ENCODE measurements around the gene MTHFS. TPM values are rescaled to one million over a fixed set of nuclear protein-coding genes. Genes with fewer than 3 reads are reported as not detected.
"Not testable (repeated sequence)": the region's sequence is repeated elsewhere in the genome, so short reads cannot be mapped to it uniquely, and the experiment has no call there.

The MTHFS gene
- total RNA-seq, 2 experiments from 2014 or later, result 33.0 to 35.7 TPM

- H3K9me3 Mint-ChIP-seq, result peaks cover 5% of the 10 kb centered on the region
- H3K27me3 Mint-ChIP-seq, result no peaks in the 10 kb centered on the region
- ChIA-PET CTCF (no interaction called here), POLR2A (no interaction called here)
- peaks cover 31% of the 10 kb centered on the region for H3K4me1 Mint-ChIP-seq
- H3K27ac Mint-ChIP-seq, result no peak overlapping the region
- no peak overlapping the region for H3K4me3 Mint-ChIP-seq
- no peak for DNase-seq
- peaks cover 49% of the 10 kb centered on the region for H3K36me3 Mint-ChIP-seq (ENCODE audit: low read depth)
Observed at GRCh38 chr15:79903626-79904025, 6.8 kb upstream of the MTHFS start.

GRCh38 chr15:79903144-79903543, 6.3 kb upstream of the MTHFS start:
- ChIA-PET CTCF (no interaction called here), POLR2A (no interaction called here)
- no peaks in the 10 kb centered on the region for H3K27me3 Mint-ChIP-seq
- peaks cover 48% of the 10 kb centered on the region for H3K36me3 Mint-ChIP-seq (ENCODE audit: low read depth)
- peaks cover 36% of the 10 kb centered on the region for H3K4me1 Mint-ChIP-seq
- no peak for DNase-seq
- H3K27ac Mint-ChIP-seq, result no peak overlapping the region
- H3K4me3 Mint-ChIP-seq, result no peak overlapping the region
- H3K9me3 Mint-ChIP-seq, result peaks cover 5% of the 10 kb centered on the region

- DNase-seq, result no peak
- POLR2A ChIA-PET, result no interaction called here
- H3K4me3 Mint-ChIP-seq, result no peak overlapping the region
- peaks cover 46% of the 10 kb centered on the region for H3K4me1 Mint-ChIP-seq
- peaks cover 5% of the 10 kb centered on the region for H3K9me3 Mint-ChIP-seq
- H3K27me3 Mint-ChIP-seq, result no peaks in the 10 kb centered on the region
- no peak overlapping the region for H3K27ac Mint-ChIP-seq
- peaks cover 42% of the 10 kb centered on the region for H3K36me3 Mint-ChIP-seq (ENCODE audit: low read depth)
- CTCF ChIA-PET, result interaction anchor here (1.3 kb wide), 1 partner anchor 21 kb away, joined by 3 read pairs; no protein-coding TSS in a partner anchor
Observed at GRCh38 chr15:79901958-79902357, 5.1 kb upstream of the MTHFS start.

GRCh38 chr15:79900818-79901378, 4.1 kb upstream of the MTHFS start:
- peaks cover 51% of the 10 kb centered on the region for H3K4me1 Mint-ChIP-seq
- H3K27ac Mint-ChIP-seq, H3K4me3 Mint-ChIP-seq, DNase-seq, POLR2A ChIA-PET, H3K27me3 Mint-ChIP-seq, H3K9me3 Mint-ChIP-seq: not testable (repeated sequence)
- H3K36me3 Mint-ChIP-seq (ENCODE audit: low read depth), result peaks cover 36% of the 10 kb centered on the region
- CTCF ChIA-PET, result interaction anchor here (1.3 kb wide), 1 partner anchor 22 kb away, joined by 3 read pairs; no protein-coding TSS in a partner anchor

GRCh38 chr15:79900087-79900486, 3.3 kb upstream of the MTHFS start:
- Mint-ChIP-seq H3K4me1 (peaks cover 55% of the 10 kb centered on the region), H3K27me3 (no peaks in the 10 kb centered on the region), H3K4me3 (no peak overlapping the region), H3K9me3 (no peaks in the 10 kb centered on the region), H3K36me3 (ENCODE audit: low read depth) (peaks cover 34% of the 10 kb centered on the region), H3K27ac (no peak overlapping the region)
- no peak for DNase-seq
- ChIA-PET POLR2A (no interaction called here), CTCF (no interaction called here)

GRCh38 chr15:79898786-79899185, 2.0 kb upstream of the MTHFS start:
- H3K27ac Mint-ChIP-seq, H3K9me3 Mint-ChIP-seq, POLR2A ChIA-PET, CTCF ChIA-PET, H3K27me3 Mint-ChIP-seq, DNase-seq, H3K4me3 Mint-ChIP-seq: not testable (repeated sequence)
- Mint-ChIP-seq H3K4me1 (peaks cover 58% of the 10 kb centered on the region), H3K36me3 (ENCODE audit: low read depth) (peaks cover 38% of the 10 kb centered on the region)

- DNase-seq, result no peak
- H3K4me1 Mint-ChIP-seq, result peaks cover 57% of the 10 kb centered on the region
- no peaks in the 10 kb centered on the region for H3K27me3 Mint-ChIP-seq
- H3K36me3 Mint-ChIP-seq (ENCODE audit: low read depth), result peaks cover 38% of the 10 kb centered on the region
- ChIA-PET POLR2A (no interaction called here), CTCF (interaction anchor here (0.7 to 2.7 kb wide), 4 partner anchors 11 to 66 kb away, joined by 3 to 8 read pairs (median 3); no protein-coding TSS in a partner anchor)
- peak overlapping the region; percentile 97 for H3K27ac Mint-ChIP-seq
- H3K9me3 Mint-ChIP-seq, result peaks cover 2% of the 10 kb centered on the region
- peak overlapping the region; percentile 22 for H3K4me3 Mint-ChIP-seq
Observed at GRCh38 chr15:79898369-79898768, 1.6 kb upstream of the MTHFS start.

GRCh38 chr15:79897701-79898113, 893 bp upstream of the MTHFS start:
- peak; percentile 32 for DNase-seq
- peaks cover 40% of the 10 kb centered on the region for H3K36me3 Mint-ChIP-seq (ENCODE audit: low read depth)
- peaks cover 2% of the 10 kb centered on the region for H3K9me3 Mint-ChIP-seq
- no peaks in the 10 kb centered on the region for H3K27me3 Mint-ChIP-seq
- H3K27ac Mint-ChIP-seq, result peak overlapping the region; percentile 97
- ChIA-PET CTCF (interaction anchor here (0.6 to 2.7 kb wide), 6 partner anchors 11 to 66 kb away, joined by 3 to 8 read pairs (median 3); no protein-coding TSS in a partner anchor), POLR2A (no interaction called here)
- peak overlapping the region; percentile 86 for H3K4me3 Mint-ChIP-seq
- peaks cover 53% of the 10 kb centered on the region for H3K4me1 Mint-ChIP-seq

GRCh38 chr15:79897380-79897678, 515 bp upstream of the MTHFS start:
- Mint-ChIP-seq H3K27ac (peak overlapping the region; percentile 97), H3K4me1 (peaks cover 51% of the 10 kb centered on the region), H3K4me3 (peak overlapping the region; percentile 86), H3K36me3 (ENCODE audit: low read depth) (peaks cover 39% of the 10 kb centered on the region), H3K9me3 (peaks cover 2% of the 10 kb centered on the region), H3K27me3 (no peaks in the 10 kb centered on the region)
- no peak for DNase-seq
- POLR2A ChIA-PET, result no interaction called here
- CTCF ChIA-PET, result interaction anchor here (0.6 to 2.7 kb wide), 4 partner anchors 24 to 44 kb away, joined by 3 to 8 read pairs (median 5); no protein-coding TSS in a partner anchor

GRCh38 chr15:79896131-79896633, 632 bp downstream of the MTHFS start:
- peaks cover 2% of the 10 kb centered on the region for H3K9me3 Mint-ChIP-seq
- peak overlapping the region; percentile 100 for H3K27ac Mint-ChIP-seq
- no peak for DNase-seq
- POLR2A ChIA-PET, result no interaction called here
- H3K4me3 Mint-ChIP-seq, result peak overlapping the region; percentile 99
- H3K4me1 Mint-ChIP-seq, result peaks cover 51% of the 10 kb centered on the region
- CTCF ChIA-PET, result interaction anchor here (1.0 to 2.7 kb wide), 3 partner anchors 26 to 268 kb away, joined by 3 to 8 read pairs (median 5); no protein-coding TSS in a partner anchor
- peaks cover 41% of the 10 kb centered on the region for H3K36me3 Mint-ChIP-seq (ENCODE audit: low read depth)
- no peaks in the 10 kb centered on the region for H3K27me3 Mint-ChIP-seq

- peaks cover 81% of the 10 kb centered on the region for H3K36me3 Mint-ChIP-seq (ENCODE audit: low read depth)
- POLR2A ChIA-PET, result no interaction called here
- no peaks in the 10 kb centered on the region for H3K9me3 Mint-ChIP-seq
- CTCF ChIA-PET, result interaction anchor here (1.3 kb wide), 1 partner anchor 23 kb away, joined by 3 read pairs; no protein-coding TSS in a partner anchor
- no peak overlapping the region for H3K4me3 Mint-ChIP-seq
- no peaks in the 10 kb centered on the region for H3K27me3 Mint-ChIP-seq
- H3K4me1 Mint-ChIP-seq, result peaks cover 24% of the 10 kb centered on the region
- H3K27ac Mint-ChIP-seq, result no peak overlapping the region
- DNase-seq, result no peak
Observed at GRCh38 chr15:79887054-79887930, 9.5 kb downstream of the MTHFS start.

GRCh38 chr15:79886124-79886523, 10.7 kb downstream of the MTHFS start:
- peaks cover 83% of the 10 kb centered on the region for H3K36me3 Mint-ChIP-seq (ENCODE audit: low read depth)
- H3K4me3 Mint-ChIP-seq, result no peak overlapping the region
- ChIA-PET POLR2A (no interaction called here), CTCF (interaction anchor here (1.0 to 1.2 kb wide), 2 partner anchors 12 to 15 kb away, joined by 3 to 5 read pairs; no protein-coding TSS in a partner anchor)
- H3K27ac Mint-ChIP-seq, result no peak overlapping the region
- no peak for DNase-seq
- H3K27me3 Mint-ChIP-seq, result no peaks in the 10 kb centered on the region
- H3K4me1 Mint-ChIP-seq, result peaks cover 24% of the 10 kb centered on the region
- no peaks in the 10 kb centered on the region for H3K9me3 Mint-ChIP-seq

GRCh38 chr15:79884204-79884596, 12.6 kb downstream of the MTHFS start:
- H3K27me3 Mint-ChIP-seq, result no peaks in the 10 kb centered on the region
- POLR2A ChIA-PET, result no interaction called here
- peaks cover 14% of the 10 kb centered on the region for H3K4me1 Mint-ChIP-seq
- peaks cover 89% of the 10 kb centered on the region for H3K36me3 Mint-ChIP-seq (ENCODE audit: low read depth)
- CTCF ChIA-PET, result no interaction called here
- no peak overlapping the region for H3K4me3 Mint-ChIP-seq
- H3K27ac Mint-ChIP-seq, result no peak overlapping the region
- DNase-seq, result no peak
- H3K9me3 Mint-ChIP-seq, result peaks cover 5% of the 10 kb centered on the region
